Astrocyte of the cerebellum (primary cell): Measurements from ENCODE around the gene TEAD4.

Source experiments
- DNase-seq: peaks from one replicate; pipeline ENCODE4 v3.0.0-alpha.2; 2011; ENCODE audit warnings: low read depth
- H3K4me3 ChIP-seq: 2 replicates; pipeline ENCODE4 v1.5.1; 2011; ENCODE audit warnings: mild to moderate bottlenecking, low read depth, low read length, moderate library complexity
- in situ Hi-C: cut with HindIII; loops from 2 replicates; pipeline ENCODE4 v1.10.0; 2017; ENCODE audit warnings: low sequenced_read_pairs
- TF ChIP-seq, protein P1 (sequence below): IDR thresholded peaks from 2 replicates; pipeline ENCODE4 v1.5.1; 2012; ENCODE audit warnings: low read length, low read depth, moderate library complexity, mild to moderate bottlenecking; ENCODE audit errors: missing control alignments

TEAD4 gene

DNA sequence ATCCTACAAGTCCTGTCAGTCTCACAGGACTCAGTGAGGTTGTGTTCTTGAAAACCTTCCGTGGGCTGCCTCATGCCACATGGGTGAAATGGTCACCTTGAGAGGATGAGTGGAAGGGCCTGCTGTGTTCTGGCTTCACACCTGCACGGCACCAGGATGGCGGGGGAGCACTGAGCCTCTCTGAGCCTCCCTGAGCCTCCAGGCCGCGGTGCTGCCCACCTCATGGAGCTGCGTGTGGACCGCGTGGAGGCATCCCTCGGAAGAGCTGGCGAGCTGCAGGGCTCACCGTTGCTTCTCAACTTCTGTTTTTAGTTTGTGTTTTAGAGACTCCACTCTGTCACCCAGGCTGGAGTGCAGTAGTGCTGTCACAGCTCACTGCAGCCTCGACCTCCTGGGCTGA is 56.2 kb downstream of the TEAD4 start:
- no peak overlapping the region for H3K4me3 ChIP-seq
- no peak for DNase-seq
- TF ChIP-seq, protein P1, sequence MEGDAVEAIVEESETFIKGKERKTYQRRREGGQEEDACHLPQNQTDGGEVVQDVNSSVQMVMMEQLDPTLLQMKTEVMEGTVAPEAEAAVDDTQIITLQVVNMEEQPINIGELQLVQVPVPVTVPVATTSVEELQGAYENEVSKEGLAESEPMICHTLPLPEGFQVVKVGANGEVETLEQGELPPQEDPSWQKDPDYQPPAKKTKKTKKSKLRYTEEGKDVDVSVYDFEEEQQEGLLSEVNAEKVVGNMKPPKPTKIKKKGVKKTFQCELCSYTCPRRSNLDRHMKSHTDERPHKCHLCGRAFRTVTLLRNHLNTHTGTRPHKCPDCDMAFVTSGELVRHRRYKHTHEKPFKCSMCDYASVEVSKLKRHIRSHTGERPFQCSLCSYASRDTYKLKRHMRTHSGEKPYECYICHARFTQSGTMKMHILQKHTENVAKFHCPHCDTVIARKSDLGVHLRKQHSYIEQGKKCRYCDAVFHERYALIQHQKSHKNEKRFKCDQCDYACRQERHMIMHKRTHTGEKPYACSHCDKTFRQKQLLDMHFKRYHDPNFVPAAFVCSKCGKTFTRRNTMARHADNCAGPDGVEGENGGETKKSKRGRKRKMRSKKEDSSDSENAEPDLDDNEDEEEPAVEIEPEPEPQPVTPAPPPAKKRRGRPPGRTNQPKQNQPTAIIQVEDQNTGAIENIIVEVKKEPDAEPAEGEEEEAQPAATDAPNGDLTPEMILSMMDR: no peak
- in situ Hi-C loops: no loop called here

DNA sequence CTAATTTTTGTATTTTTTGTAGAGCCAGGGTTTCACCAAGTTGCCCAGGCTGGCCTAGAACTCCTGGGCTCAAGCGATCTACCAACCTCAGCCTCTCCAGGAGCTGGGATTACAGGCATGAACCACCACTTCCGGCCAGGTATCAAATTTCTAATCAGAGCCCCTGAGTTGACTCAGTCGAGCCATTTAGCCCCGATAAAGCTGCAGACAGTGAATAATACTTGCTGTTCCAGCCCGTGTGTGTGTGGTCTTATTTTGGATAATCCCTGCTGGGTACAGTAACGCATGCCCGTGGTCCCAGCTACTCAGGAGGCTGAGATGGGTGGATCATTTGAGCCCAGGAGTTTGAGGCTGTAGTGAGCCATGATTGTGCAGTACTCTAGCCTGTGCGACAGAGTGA is 57.0 kb downstream of the TEAD4 start:
- in situ Hi-C loops: no loop called here
- no peak overlapping the region for H3K4me3 ChIP-seq
- DNase-seq: no peak
- TF ChIP-seq, protein P1: no peak

DNA sequence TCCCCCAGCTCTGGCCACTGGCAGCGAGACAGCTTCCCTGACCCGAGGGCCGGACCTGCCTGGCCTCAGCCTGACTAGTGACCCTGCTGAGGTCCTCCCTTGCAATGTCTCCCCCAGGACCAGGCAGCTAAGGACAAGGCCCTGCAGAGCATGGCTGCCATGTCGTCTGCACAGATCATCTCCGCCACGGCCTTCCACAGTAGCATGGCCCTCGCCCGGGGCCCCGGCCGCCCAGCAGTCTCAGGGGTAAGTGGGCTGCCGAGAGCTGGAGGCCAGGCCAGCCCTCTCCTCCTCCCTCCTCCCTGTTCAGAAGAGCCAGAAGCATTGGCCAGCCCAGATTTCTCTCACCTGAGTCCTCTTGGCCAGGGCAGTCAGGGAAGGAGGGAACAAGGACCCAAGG is 58.1 kb downstream of the TEAD4 start:
- in situ Hi-C loops: no loop called here
- DNase-seq: no peak
- no peak overlapping the region for H3K4me3 ChIP-seq
- TF ChIP-seq, protein P1: no peak

DNA sequence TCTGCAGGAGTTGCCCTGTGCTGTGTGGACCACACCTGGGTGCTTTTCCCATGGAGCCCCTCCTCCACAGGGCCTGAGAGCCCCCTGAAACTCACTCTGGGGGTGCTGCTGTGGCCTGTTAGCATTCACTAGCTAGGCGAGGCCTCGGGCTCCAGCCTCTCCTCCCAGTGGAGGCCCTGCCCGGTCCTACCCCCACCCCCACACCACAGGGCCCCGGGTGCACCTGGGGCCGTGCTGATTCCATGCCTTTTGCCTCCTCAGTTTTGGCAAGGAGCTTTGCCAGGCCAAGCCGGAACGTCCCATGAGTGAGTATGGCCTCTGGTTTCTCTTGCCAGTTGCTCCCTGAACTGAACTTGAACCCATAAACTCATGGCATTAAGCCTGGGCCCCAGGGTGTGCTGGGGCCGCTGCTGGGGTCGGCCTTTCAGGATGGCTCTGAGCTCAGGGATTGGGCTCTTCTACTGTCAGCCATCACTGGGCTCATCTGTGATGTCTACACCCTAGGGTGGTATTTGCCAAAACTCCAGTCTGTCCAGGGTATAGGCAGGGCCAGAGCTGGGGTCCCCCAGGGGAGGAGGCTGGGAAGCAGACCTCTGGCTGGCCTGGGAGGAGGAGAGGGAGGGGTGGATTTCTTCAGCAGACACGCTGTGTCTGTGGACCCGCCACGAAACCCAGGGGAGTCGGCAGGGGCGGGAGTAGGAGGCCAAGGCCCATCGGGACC is 59.2 kb downstream of the TEAD4 start:
- DNase-seq: no peak
- TF ChIP-seq, protein P1: no peak
- in situ Hi-C loops: no loop called here
- H3K4me3 ChIP-seq: no peak overlapping the region

DNA sequence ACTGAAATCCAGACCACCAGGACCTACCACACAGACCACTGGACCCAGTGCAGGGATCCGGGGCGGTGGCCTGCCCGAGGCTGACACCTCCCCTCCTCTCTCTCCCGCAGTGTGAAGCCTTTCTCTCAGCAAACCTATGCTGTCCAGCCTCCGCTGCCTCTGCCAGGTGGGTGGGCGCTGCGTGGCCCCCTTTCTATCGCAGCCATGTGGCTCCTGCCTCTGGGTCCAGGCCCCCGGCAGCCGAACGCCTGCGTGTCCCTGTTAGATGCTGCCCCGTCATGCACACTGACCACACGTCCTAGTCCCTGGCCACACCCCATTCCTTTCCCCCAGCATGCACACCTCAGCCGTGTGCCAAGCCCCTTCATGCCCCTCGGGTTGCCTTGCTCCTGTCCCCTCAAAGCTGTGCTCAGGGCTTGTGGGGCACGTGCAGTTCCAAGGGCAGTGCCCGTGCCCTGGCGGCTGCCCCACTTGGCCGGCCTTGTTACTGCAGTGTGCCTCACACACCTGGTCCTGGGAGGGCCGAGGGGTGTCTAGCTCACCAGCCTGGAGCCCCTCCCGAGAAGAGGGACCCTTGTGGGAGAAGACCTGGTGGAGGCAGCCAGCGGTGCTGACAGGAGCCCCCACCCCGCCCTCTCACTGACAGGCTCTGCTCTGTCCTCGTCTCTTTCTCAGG is 59.9 kb downstream of the TEAD4 start:
- TF ChIP-seq, protein P1: no peak
- DNase-seq: no peak
- H3K4me3 ChIP-seq: no peak overlapping the region
- in situ Hi-C loops: no loop called here

DNA sequence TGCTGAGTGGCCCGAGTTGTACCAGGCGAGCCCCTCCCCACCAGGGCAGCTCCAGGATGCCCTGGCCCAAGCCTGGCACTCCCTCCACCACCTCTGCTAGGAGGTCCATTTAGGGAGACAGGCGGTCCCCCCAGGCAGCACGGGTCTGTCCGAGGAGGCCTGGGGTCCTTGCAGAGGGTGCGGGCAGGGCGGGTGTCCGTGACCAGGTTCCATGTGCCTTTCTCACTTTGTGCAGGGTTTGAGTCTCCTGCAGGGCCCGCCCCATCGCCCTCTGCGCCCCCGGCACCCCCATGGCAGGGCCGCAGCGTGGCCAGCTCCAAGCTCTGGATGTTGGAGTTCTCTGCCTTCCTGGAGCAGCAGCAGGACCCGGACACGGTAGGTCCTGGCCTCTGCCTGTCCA is 61.2 kb downstream of the TEAD4 start:
- no peak for DNase-seq
- TF ChIP-seq, protein P1: no peak
- in situ Hi-C loops: no loop called here
- no peak overlapping the region for H3K4me3 ChIP-seq
